Right lobe of liver (tissue), 4 donors: ENCODE measurements around the gene HOXB7.

ENCODE experiments used
- CTCF ChIP-seq, 4 donors: fragments of 200-600 bp in 3 of 4; fragments of 450-650 bp in 1 of 4; IDR thresholded peaks; one replicate each; pipeline versions ENCODE4 v1.5.1 to v1.8.0; 2016 to 2022; ENCODE audit warnings: antibody characterized with exemption in 4 of 4, mild to moderate bottlenecking in 2 of 4
- POLR2A ChIP-seq: fragments of 450-650 bp; IDR thresholded peaks from one replicate; pipeline ENCODE4 v1.6.1; 2017; ENCODE audit warnings: antibody characterized with exemption, mild to moderate bottlenecking
- donor health status: DM: no; HTN: no; CAD: no.
- donor health status: DM: no; HTN: no; CAD: no.
- donor health status: DM: no; HTN: yes; CAD: no.

GRCh38 chr17:48567209-48567608, 43.6 kb downstream of the HOXB7 start:
- TF ChIP-seq CTCF (IDR thresholded peaks at IDR 0.05) (no peak), POLR2A (no peak)
